GM18870 (cell line): Measurements from ENCODE around the gene WAPL.
A peak's percentile ranks its signal among the peaks of the same experiment; 100 is the strongest.
"Not testable (repeated sequence)": the region's sequence is repeated elsewhere in the genome, so short reads cannot be mapped to it uniquely, and the experiment has no call there.

Source experiments
- ATAC-seq: cut with Tn5 transposase; IDR thresholded peaks from one replicate; pipeline ENCODE4 v1.9.1; 2021; ENCODE audit warnings: moderate library complexity; ENCODE audit not compliant: unreplicated experiment

WAPL gene

DNA sequence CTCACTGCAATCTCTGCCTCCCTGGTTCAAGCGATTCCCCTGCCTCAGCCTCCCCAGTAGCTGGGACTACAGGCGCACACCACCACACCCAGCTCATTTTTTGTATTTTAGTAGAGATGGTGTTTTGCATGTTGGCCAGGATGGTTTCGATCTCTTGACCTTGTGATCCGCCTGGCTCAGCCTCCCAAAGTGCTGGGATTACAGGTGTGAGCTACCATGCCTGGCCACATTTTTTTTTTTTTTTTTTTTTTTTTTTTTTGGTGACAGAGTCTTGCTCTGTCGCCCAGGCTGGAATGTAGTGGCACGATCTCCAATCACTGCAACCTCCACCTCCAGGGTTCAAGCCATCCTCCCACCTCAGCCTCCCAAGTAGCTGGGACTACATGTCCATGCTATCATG, 4.1 kb upstream of the WAPL start:
- ATAC-seq: not testable (repeated sequence)

DNA sequence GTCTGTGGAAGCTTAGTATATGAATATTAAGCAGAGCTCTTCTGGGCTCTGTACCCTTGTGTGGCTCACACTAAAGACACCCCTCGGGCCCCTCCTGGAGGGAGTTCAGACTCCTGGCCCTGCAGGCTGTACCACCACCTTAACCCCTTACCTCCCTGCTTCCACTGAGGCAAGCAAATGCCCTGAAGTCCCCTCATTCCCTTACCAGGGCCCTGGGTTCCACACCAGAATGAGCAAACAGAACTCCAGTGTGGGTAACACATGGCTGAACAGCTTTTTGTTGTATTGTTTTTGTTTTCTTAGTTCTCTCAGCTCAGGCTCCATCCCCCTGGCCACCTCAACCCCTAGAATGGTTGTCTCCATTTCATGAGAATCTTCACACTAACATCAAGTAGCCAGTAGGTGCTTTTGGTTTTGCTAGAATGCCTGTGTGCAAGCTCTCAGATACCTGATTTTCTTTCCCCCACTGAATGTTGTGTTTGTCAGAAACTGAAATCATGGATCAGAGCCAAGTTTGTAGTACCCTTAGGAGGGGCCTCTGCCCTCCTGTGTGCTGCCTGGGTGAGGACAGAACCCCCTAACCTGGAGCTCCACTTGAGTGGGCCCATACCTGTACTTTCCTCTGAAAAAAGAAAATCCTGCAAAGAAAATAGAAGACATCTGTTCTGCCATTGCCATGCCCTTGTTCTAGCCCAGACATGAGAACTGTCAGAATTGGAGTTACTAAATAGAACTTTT, 2.8 kb upstream of the WAPL start:
- no peak for ATAC-seq

DNA sequence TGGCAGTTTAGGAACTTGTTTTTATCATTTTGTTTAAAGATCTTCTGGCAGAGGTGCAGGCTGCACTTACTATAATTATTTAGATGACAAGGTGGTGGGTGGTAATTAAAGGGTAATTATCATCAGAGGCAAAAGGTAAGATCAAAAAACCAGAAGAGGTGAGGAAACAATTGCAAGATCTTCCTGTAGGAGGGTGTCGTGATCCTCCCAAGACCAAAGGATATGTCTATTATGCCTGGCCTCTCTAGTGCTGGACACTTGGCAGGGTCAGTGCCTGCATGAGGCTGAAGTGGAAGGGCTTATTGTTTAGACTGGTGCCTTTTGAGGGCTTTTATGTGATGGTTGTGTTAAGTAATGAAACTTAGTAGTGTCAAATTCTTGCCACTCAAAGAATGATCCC, 1.8 kb upstream of the WAPL start:
- ATAC-seq: no peak

DNA sequence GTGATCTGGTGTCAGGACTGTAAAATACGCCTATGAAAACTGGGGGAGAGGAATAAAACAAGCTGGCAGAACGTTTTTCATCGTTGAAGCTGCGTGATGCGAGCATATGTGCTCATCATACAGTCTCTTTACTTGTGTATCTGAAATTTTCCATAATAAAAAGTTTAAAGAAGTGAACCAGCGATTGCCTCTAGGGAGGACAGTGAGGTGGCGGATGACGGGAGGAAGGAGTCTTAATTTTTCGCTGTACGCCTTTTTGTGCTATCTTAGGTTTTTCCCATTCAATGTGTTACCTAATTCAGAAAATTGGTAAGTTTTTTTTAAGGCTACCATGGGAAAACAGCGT, 891 bp upstream of the WAPL start:
- ATAC-seq: peak; percentile 1

DNA sequence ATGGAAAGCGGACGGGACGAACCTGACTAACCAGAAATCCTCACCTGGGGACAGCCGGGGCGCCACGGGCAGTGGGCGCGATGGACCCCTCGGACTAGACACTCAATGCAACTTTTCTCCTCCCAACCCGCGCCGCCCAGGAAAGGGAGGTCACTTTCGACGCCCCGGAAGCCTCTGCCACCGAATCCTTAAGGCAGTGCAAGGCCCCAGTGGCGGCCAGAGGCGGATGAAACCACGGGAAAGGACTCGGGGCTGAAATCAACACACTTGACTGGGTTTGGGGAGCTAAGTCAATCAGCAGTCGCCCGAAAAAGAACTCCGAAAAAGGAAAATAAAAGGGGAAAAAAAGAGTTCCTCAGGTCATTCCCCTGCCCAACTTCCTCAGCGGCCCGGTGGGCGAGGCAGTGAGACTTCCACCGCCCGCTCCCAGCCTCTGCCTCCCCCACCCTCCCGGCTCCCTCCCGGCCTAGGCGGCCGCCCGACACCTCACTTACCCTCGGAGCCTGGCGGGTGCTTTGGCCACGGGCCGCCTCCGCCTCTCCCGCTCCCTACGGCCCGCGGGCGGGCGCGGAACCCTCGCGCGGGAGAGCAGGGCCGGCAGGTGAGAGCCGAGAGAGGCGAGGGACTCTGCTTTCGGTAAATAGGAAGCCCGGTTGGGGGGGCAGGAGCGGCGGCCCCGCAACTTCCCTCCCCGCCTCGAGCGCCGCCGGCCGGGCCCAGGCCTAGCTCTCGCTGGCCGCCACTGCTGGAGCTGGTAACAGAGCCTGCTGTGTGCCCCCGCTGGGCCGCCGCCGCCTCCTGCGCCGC, 518 bp downstream of the WAPL start:
- ATAC-seq: peak; percentile 4

DNA sequence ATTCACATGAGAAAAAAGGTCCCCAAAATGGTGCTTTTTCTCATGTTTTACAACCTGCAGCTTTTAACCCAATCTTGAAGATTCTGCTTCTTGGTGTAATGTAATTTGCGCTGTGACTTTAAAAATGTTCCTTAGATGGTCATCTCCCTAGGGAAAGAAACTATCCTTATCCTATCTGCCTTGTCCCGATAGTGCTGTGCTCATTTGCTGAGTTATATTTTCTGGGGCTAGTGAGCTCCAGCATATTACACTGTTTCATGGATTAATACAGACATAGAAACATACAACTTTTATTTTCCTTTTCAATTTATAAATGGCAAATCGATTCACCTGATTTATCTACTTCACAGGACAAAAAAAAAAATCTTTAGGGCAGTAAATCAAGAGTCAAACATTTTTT, 2.8 kb downstream of the WAPL start:
- ATAC-seq: no peak

DNA sequence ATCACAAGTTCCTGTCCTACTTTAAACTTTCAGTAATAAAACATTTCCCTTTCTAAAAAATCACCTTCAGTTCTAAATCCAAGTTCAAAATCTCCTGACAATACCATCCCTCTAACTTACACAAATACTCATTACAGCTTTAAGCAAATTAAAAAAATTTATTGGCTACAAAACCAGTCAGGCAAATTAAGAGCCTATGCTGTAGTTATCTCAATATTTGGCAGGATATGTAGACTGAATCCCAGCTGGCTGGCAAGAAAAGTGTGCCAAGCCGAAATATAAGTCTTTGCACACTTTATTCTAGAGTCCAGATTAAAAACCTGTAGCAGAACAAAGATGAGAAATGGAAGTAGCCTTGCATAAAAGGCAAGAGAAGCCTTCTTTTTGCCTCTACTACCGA, 9.5 kb downstream of the WAPL start:
- ATAC-seq: no peak

DNA sequence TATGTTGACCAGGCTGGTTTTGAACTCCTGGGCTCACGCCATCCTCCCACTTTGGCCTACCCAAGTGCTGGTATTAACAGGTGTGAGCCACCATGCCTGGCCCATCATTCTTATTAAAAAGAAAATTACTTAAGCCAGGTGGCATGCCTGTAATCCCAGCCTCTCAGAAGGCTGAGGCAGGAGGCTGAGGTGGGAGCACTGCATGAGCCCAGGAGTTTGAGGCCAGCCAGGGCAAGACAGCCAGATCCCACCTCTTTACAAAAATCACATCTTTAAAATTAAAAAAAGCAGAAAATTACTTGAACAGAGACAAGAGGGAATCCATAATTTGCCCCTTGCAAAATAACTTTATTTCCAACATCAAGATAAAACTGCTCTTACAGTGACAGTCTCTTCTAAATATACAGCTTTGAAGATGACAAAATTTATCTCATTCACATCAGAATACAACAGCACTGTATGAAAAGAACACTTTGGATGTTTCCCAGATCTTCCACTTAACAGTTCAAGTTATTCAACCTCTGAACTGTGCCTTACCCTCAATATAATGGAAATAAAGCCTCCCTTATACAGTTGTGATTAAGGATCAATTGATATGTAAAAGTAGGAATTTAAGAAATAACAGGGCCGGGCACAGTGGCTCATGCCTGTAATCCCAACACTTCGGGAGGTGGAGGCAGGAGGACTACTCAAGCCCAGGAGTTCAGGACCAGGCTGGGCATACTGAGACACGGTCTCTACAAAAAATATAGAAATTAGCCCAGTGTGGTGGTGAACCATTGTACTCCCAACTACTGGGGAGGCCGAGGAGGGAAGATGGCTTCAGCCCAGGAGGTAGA, 10.3 kb downstream of the WAPL start:
- no peak for ATAC-seq

DNA sequence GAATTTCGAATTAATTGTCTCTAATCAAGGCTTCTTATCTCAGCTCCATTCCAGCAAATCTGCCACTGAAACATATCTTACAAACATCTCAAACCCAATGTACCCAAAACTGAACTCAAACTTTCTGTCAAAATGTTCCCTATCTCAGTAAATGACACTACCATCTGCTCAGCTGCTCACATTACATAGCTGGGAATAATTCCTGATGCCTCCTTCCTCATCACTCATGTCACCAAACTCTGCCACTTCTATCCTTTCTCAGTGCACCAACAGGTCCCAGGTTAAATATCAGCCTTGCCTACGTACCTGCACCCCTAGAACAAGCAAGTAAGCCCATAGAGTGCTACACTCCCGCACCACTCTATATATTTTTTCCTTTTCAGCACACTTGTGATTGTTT, 12.4 kb downstream of the WAPL start:
- ATAC-seq: no peak

DNA sequence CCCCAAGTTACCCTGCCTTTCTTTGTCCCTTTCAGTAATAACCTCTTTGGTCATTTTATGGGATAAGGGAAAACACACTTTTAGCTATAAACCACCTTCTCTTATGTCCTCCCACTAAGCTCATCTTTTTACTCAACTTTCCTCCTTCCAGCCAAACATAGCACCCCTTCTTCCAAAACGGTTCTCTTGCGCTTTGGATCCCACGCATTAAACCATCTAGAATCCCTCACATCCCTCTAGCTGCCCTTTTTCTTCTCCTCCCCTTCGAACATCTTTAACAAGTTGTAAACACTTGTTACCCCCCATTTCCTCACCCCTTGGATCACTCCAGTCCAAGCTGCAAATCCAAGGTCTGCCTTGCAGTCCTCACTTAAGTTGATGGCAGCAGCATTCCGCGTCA, 13.4 kb downstream of the WAPL start:
- ATAC-seq: no peak

DNA sequence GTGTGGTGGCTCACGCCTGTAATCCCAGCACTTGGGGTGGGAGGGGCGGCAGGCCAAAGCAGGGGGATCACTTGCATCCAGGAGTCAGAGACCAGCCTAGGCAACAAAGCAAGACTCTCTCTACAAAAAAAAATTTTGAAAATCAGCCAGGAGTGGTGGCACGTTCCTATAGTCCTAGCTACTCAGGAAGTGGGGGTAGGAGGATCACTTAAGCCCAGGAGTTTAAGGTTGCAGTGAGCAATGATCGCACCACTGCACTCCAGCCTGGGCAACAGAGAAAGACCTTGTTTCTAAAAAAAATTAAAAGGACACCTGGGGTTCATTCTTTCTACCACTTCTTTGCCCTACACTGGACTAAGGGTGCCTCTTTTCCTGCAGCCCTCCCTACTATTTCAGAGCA, 15.1 kb downstream of the WAPL start:
- no peak for ATAC-seq

DNA sequence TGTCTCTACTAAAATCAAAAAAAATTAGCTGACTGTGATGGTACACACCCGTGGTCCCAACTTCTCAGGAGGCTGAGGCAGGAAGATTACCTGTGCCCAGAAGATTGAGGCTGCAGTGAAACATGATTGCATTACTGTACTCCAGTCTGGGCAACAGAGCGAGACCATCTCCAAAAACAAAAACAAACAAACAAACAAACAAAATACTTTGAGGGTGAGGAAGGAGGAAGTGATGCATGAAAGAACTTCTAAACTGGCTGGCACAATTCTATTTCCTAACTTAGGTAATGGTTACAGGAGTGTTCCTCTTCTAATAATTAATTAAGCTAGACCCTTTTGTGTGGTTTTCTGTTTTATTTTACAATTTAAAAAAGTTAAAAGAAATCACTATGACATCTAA, 15.5 kb downstream of the WAPL start:
- ATAC-seq: no peak

DNA sequence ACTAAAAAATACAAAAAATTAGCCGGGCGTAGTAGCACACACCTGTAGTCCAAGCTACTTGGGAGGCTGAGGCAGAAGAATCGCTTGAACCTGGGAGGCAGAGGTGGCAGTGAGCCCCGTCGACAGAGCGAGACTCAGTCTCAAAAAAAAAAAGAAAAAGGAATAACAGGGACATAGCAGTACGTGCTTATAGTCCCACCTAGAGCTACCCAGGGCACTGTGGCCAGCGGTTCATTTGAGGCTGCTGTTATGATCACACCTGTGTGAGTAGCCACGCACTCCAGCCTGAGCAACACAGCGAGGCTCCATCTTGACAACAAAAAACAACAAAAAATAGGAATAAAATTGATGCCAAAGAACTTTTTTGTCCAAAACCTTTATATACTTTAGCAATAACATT, 17.1 kb downstream of the WAPL start:
- ATAC-seq: no peak

DNA sequence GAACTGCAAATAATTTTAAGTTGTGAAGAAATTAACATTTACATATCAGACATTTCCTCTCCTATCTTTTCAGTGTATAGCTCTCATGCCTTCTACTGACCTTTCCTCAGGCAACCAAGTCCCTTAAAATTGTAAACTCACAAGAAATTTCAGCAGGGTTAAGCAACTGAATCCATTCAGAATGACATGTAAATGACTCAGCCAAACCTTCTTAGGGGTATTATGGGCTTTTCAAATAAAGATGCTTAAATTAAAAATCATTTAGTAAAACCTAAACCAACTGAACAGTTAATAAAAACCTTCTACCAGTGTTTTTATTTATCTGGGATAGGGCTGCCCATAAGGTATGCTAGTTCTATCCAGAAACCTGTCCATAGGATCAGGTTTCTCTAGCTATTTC, 20.7 kb downstream of the WAPL start:
- no peak for ATAC-seq

DNA sequence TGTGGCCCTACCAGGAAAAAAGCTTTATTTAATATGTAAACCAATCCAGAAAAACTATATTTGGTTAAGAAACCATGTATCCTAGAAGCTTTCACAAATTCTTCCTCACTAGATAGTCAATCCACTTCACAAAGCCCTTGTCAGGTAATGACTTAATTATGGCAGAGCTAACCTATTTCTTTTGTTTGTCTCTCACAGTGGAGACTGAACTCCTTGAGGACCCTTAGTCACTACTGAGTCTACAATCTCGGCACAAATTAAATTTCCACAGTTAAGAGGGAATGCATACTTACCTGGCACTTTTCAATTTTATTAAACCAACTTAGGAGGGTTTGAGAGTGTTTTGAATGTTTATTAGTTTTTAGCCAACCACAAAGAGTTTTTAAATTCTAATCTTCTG, 23.0 kb downstream of the WAPL start:
- ATAC-seq: no peak

DNA sequence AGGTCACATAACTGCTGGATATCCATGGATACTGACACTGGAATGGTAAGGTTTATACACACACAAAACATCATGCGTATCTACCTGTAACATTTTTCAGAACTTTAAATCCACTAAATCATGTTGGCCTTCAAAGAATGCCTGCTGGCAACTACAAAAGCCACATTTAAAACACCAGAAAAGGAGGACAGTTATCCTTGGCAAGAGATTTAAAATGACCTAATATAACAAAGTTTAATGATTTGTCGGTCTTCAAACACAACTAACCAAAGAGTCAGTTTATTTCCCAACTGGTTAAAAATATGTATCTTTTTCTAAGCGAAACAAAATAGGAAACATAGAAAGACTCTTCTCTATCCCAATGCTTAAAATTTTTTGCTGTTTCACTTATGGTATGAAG, 24.0 kb downstream of the WAPL start:
- no peak for ATAC-seq

DNA sequence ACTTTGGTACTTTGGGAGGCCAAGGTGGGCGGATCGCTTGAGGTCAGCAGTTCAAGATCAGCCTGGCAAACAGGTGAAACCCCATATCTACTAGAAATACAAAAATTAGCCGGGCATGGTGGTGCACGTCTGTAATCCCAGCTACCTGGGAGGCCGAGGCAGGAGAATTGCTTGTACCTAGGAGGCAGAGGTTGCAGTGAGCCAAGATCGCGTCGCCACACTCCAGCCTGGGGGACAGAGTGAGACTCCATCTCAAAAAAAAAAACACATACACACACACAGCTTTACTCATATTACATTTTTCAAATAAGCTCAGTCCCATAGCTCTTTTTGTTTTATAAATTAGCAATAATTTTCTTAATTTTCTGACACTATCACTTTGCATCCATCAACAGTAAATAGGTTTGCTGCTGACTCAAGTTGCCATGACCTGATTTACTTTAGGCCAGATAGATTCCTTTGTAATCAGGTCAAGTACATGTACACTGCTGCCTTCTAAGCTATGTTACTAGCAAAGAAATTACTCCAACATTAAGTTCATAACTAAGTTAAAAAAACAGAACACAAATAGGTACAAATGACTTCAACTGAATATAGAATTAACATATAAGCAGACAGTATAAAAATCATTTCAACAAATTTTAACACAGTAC, 31.5 kb downstream of the WAPL start:
- ATAC-seq: no peak

DNA sequence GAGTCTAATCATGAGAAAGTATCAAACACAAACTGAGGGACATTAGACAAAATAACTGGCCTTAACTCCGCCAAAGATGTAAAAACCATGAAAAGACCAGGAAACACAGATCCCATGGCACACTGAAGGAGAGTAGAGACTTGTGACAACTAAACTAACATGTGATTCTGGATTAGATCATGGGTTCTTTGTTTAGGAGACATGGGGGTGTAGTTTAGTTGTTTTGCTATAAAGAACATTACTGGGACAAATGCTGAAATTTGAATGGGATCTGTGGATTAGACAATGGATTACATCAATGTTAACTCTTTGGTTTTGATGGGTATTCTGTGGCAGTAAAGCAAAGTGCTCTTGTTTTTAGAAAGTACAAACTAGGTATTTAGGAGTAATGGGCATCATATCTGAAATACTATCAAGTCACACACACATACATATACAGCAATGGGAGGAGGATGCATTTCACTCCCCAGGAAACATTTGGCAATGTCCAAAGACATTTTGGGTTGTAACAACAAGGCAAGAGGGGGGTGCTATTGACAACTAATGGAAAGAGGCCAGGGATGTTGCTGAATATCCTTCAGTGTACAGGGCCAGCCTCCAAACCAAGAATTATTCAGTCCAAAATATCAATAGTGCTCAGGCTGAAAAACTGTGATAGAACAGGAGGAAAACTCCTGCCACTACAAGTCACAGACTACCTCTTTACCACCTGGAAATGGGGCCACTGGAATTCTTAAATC, 32.4 kb downstream of the WAPL start:
- ATAC-seq: no peak

DNA sequence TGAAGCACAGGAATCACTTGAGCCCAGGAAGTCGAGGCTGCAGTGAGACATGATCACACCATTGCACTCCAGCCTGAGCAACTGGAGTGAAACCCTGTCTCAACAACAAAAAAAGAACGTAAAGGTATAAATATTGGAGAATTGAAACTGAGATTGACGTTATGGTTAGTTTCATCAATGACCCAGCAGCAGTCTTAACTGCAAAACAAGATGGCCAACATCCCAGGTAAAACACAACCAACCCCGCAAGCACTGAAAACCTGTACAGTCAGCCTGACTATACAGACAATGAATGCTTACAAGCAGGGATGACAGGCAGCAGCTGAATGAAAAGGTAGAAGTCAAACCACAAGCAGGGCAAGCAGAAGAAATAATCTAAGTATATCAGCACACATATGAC, 34.7 kb downstream of the WAPL start:
- no peak for ATAC-seq

DNA sequence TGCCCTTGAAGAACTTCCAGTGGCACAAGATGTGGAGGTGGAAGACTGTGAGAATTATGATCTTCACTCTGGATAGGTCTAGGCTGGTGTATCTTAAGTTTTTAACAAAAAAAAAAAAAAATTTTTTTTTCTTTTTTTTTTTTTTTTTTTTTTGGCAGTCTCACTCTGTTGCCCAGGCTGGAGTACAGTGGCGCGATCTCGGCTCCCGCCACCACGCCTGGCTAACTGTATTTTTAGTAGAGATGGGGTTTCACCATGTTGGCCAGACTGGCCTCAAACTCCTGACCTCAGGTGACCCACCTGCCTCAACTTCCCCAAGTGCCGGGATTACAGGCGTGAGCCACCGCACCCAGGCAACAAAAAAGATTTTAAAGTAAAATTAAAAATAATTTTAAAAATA, 37.9 kb downstream of the WAPL start:
- no peak for ATAC-seq

DNA sequence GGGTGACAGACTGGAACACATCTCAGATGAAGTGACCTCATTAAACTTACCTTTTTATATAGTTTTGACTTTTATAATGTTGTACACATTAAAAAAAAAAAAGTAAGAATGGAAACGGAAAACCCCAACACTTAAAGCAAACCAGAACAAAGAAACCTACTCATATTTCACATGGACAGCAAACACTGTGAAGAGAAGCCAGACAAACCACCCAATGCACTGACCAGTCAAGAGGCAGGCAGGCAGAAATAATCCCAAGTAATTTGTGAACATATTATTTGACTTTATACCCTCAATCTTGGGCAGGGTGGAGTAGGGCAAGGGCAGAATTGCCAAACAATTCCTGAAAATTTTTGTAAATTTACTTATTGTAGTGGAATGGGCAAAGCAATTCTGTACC, 39.8 kb downstream of the WAPL start:
- ATAC-seq: no peak
